Stomach (tissue), 4 donors: Measurements from ENCODE around the gene PGAP6.

Source experiments
- EP300 ChIP-seq: sonication (generic); formaldehyde crosslinking; IDR thresholded peaks from one replicate; pipeline ENCODE4 v1.6.1; 2017; ENCODE audit warnings: antibody characterized with exemption
- POLR2A ChIP-seq, 4 donors: fragments of 450-650 bp; IDR thresholded peaks; one replicate each; pipeline ENCODE4 v1.6.1; 2016; ENCODE audit warnings: antibody characterized with exemption in 4 of 4, control low read depth in 2 of 4, mild to moderate bottlenecking in 1 of 4, moderate library complexity in 1 of 4
- POLR2AphosphoS5 ChIP-seq, 3 donors: sonication (generic); formaldehyde crosslinking; IDR thresholded peaks; one replicate each; pipeline ENCODE4 v1.6.1; 2016; ENCODE audit warnings: antibody characterized with exemption in 3 of 3
- TF ChIP-seq, protein P1 (sequence below), 7 experiments: fragments of 450-650 bp in 4 of 7; fragments of 200-600 bp in 3 of 7; sonication (generic) in 3 of 7; IDR thresholded peaks; one replicate each; pipeline ENCODE4 v1.5.1; 2016 to 2019; ENCODE audit warnings: antibody characterized with exemption in 7 of 7, control low read depth in 2 of 7, mild to moderate bottlenecking in 1 of 7

DNA sequence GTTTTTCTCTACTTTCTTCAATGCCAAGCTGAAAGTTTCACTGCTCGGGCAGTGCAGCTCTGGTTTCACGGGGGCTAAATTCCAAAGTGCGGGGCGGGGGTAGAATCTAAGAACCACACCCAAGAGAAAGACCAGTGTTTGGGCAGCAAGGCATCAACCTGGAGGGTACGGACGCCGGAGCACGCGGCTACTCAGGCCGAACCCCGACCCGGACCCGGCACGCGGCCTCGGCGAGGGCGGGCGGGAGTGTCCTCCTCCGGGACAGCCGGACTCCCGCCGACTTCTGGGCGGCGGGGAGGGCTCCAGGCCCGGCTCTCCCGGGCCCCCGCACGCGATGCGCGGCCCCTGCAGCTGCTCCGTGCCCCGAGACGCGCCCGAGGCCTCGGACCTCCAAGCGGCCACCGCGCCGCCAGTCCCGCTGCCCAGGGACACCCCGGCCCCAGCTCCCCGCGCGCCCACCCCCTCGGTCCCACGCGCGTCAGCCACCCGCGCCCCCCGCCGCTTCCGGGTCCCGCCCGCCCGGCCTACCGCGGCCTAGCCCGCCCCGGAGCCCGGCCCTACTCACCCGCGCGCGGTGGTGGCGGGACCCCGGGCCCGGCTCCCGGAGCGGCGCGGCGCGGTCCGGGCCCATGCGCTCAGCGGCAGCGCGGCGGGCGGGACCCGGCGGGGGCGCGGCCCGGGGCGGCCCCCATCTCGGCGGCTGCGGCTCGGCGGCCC lies 29.8 kb downstream of the PGAP6 start:
- TF ChIP-seq, protein P1, sequence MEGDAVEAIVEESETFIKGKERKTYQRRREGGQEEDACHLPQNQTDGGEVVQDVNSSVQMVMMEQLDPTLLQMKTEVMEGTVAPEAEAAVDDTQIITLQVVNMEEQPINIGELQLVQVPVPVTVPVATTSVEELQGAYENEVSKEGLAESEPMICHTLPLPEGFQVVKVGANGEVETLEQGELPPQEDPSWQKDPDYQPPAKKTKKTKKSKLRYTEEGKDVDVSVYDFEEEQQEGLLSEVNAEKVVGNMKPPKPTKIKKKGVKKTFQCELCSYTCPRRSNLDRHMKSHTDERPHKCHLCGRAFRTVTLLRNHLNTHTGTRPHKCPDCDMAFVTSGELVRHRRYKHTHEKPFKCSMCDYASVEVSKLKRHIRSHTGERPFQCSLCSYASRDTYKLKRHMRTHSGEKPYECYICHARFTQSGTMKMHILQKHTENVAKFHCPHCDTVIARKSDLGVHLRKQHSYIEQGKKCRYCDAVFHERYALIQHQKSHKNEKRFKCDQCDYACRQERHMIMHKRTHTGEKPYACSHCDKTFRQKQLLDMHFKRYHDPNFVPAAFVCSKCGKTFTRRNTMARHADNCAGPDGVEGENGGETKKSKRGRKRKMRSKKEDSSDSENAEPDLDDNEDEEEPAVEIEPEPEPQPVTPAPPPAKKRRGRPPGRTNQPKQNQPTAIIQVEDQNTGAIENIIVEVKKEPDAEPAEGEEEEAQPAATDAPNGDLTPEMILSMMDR (IDR thresholded peaks at IDR 0.05): no peak
- no peak for TF ChIP-seq POLR2A (IDR thresholded peaks at IDR 0.05)
- TF ChIP-seq EP300: no peak
- TF ChIP-seq POLR2AphosphoS5 (IDR thresholded peaks at IDR 0.05): no peak
